GM23338 (cell line): ENCODE measurements around the gene SBF2. TPM values are rescaled to one million over a fixed set of nuclear protein-coding genes. Genes with fewer than 3 reads are reported as not detected.

Experiments used
- ATAC-seq: fragments of 200-7000 bp; cut with Tn5 transposase; 3 replicates; pipeline ENCODE4 v1.9.1; 2020
- DNase-seq: peaks from one replicate; pipeline ENCODE4 v3.0.0-alpha.2; 2015; ENCODE audit warnings: low spot score
- H2AFZ ChIP-seq: fragments of 200-600 bp; sonication (generic); 2 replicates; pipeline ENCODE4 v1.8.0; 2016; ENCODE audit warnings: antibody characterized with exemption, mild to moderate bottlenecking, moderate library complexity
- H3F3A ChIP-seq: fragments of 200-600 bp; sonication (generic); replicated peaks from 2 replicates; pipeline ENCODE4 v1.8.0; 2017; ENCODE audit warnings: antibody characterized with exemption, mixed run types, low read depth
- H3K27ac ChIP-seq: fragments of 200-600 bp; sonication (generic); 2 replicates; pipeline ENCODE4 v1.6.1; 2016; ENCODE audit warnings: low read depth
- H3K27me3 ChIP-seq: fragments of 200-600 bp; sonication (generic); 2 replicates; pipeline ENCODE4 v1.8.0; 2016; ENCODE audit warnings: mild to moderate bottlenecking, mixed run types, moderate library complexity; ENCODE audit not compliant: insufficient read depth
- H3K36me3 ChIP-seq: fragments of 200-600 bp; sonication (generic); 2 replicates; pipeline ENCODE4 v1.8.0; 2016; ENCODE audit warnings: mild to moderate bottlenecking; ENCODE audit not compliant: insufficient read depth
- H3K4me1 ChIP-seq: fragments of 200-600 bp; sonication (generic); 2 replicates; pipeline ENCODE4 v1.8.0; 2016; ENCODE audit warnings: mild to moderate bottlenecking, moderate library complexity; ENCODE audit not compliant: insufficient read depth
- H3K4me2 ChIP-seq: fragments of 200-600 bp; sonication (generic); 2 replicates; pipeline ENCODE4 v1.7.1; 2017; ENCODE audit warnings: mixed run types
- H3K4me3 ChIP-seq: fragments of 200-600 bp; sonication (generic); 2 replicates; pipeline ENCODE4 v1.6.1; 2016; ENCODE audit warnings: mixed run types
- H3K79me2 ChIP-seq: fragments of 200-600 bp; sonication (generic); replicated peaks from 2 replicates; pipeline ENCODE4 v1.8.0; 2017; ENCODE audit warnings: mild to moderate bottlenecking; ENCODE audit not compliant: insufficient read depth
- H3K9me2 ChIP-seq: fragments of 200-600 bp; sonication (generic); 2 replicates; pipeline ENCODE4 v1.8.0; 2017; ENCODE audit not compliant: insufficient read depth
- H4K20me1 ChIP-seq: fragments of 200-600 bp; sonication (generic); replicated peaks from 2 replicates; pipeline ENCODE4 v1.8.0; 2017; ENCODE audit warnings: mild to moderate bottlenecking; ENCODE audit not compliant: insufficient read depth
- H3K27ac Mint-ChIP-seq: 2 replicates; pipeline ENCODE4 v1.8.0; 2020; ENCODE audit warnings: inconsistent platforms, mild to moderate bottlenecking, moderate library complexity, mixed read lengths
- H3K27me3 Mint-ChIP-seq: 3 replicates; pipeline ENCODE4 v1.8.0; 2022; ENCODE audit warnings: low read depth, mild to moderate bottlenecking, moderate library complexity, mixed read lengths, inconsistent platforms; ENCODE audit not compliant: insufficient read depth, poor library complexity
- H3K36me3 Mint-ChIP-seq: 3 replicates; pipeline ENCODE4 v1.8.0; 2021; ENCODE audit warnings: low read depth, mild to moderate bottlenecking, inconsistent platforms, moderate library complexity, mixed read lengths
- H3K4me1 Mint-ChIP-seq: 3 replicates; pipeline ENCODE4 v1.8.0; 2020; ENCODE audit warnings: mild to moderate bottlenecking, inconsistent platforms, mixed read lengths
- H3K4me3 Mint-ChIP-seq: 3 replicates; pipeline ENCODE4 v1.8.0; 2021; ENCODE audit warnings: moderate library complexity, mild to moderate bottlenecking, inconsistent platforms, mixed read lengths
- H3K9me3 Mint-ChIP-seq: 3 replicates; pipeline ENCODE4 v1.8.0; 2020; ENCODE audit warnings: moderate library complexity, mild to moderate bottlenecking, inconsistent platforms, mixed read lengths
- CREB1 ChIP-seq: fragments of 250-450 bp; sonication (Bioruptor Pico); IDR thresholded peaks from 2 replicates; pipeline ENCODE4 v1.5.0; 2020; ENCODE audit warnings: low read depth, mild to moderate bottlenecking, moderate library complexity
- EZH2 ChIP-seq: fragments of 200-600 bp; sonication (generic); IDR thresholded peaks from one replicate; pipeline ENCODE4 v1.8.0; 2017; ENCODE audit warnings: antibody characterized with exemption, mild to moderate bottlenecking, low read depth; ENCODE audit not compliant: unreplicated experiment
- EZH2phosphoT487 ChIP-seq: fragments of 200-600 bp; sonication (generic); IDR thresholded peaks from one replicate; pipeline ENCODE4 v1.8.1; 2018; ENCODE audit warnings: antibody characterized with exemption; ENCODE audit not compliant: unreplicated experiment
- JUNB ChIP-seq: IDR thresholded peaks from one replicate; pipeline ENCODE4 v1.6.1; 2016; ENCODE audit warnings: antibody characterized with exemption; ENCODE audit not compliant: unreplicated experiment
- NANOG ChIP-seq: IDR thresholded peaks from 2 replicates; pipeline ENCODE4 v1.6.1; 2016; ENCODE audit warnings: antibody characterized with exemption, borderline replicate concordance
- POLR2AphosphoS5 ChIP-seq: IDR thresholded peaks from 2 replicates; pipeline ENCODE4 v1.6.1; 2016; ENCODE audit warnings: antibody characterized with exemption, low read depth
- STAT1 ChIP-seq: IDR thresholded peaks from one replicate; pipeline ENCODE4 v1.6.1; 2016; ENCODE audit warnings: antibody characterized with exemption; ENCODE audit not compliant: unreplicated experiment
- ZNF114 ChIP-seq: fragments of 250-450 bp; sonication (Bioruptor Pico); IDR thresholded peaks from 2 replicates; pipeline ENCODE4 v1.5.0; 2020; ENCODE audit warnings: mild to moderate bottlenecking, moderate library complexity
- ZNF331 ChIP-seq: fragments of 250-450 bp; sonication (Bioruptor Pico); IDR thresholded peaks from 2 replicates; pipeline ENCODE4 v1.5.0; 2020; ENCODE audit warnings: low read depth, mild to moderate bottlenecking, moderate library complexity
- polyA plus RNA-seq: library from polyadenylated mRNA; unstranded; fragments of >200 nt; fragmentation: Nextera tagmentation; extraction: Ambion mirVana; gene quantifications from 2 replicates; pipeline ENCODE4 v1.2.1, GENCODE V29; 2016
- total RNA-seq: library from RNA; depleted of rRNA; stranded (reverse); fragments of >200 nt; shearing (Covaris generic); gene quantifications from 2 replicates; pipeline ENCODE4 v1.2.3, GENCODE V29; 2014
- TF ChIP-seq, protein P1 (sequence below): IDR thresholded peaks from 2 replicates; pipeline ENCODE4 v1.6.1; 2016; ENCODE audit warnings: antibody characterized with exemption
- TF ChIP-seq, protein P2 (sequence below): fragments of 250-450 bp; sonication (Bioruptor Pico); IDR thresholded peaks from 2 replicates; pipeline ENCODE4 v1.5.0; 2020; ENCODE audit warnings: mild to moderate bottlenecking, moderate library complexity
- TF ChIP-seq, protein P3 (sequence below), 2 experiments: fragments of 200-600 bp in 1 of 2; sonication (generic) in 1 of 2; conservative IDR thresholded peaks; 2 replicates each; pipeline versions ENCODE4 v1.5.1 to v1.6.1; 2016 to 2017; ENCODE audit warnings: antibody characterized with exemption in 2 of 2, low read depth in 2 of 2, mild to moderate bottlenecking in 2 of 2, moderate library complexity in 1 of 2
- TF ChIP-seq, protein P4 (sequence below): IDR thresholded peaks from one replicate; pipeline ENCODE4 v1.6.1; 2018; ENCODE audit warnings: antibody characterized with exemption; ENCODE audit not compliant: unreplicated experiment

Gene SBF2
- total and polyA plus RNA-seq, 2 experiments from 2014 or later, result 25.6 to 53.5 TPM

DNA sequence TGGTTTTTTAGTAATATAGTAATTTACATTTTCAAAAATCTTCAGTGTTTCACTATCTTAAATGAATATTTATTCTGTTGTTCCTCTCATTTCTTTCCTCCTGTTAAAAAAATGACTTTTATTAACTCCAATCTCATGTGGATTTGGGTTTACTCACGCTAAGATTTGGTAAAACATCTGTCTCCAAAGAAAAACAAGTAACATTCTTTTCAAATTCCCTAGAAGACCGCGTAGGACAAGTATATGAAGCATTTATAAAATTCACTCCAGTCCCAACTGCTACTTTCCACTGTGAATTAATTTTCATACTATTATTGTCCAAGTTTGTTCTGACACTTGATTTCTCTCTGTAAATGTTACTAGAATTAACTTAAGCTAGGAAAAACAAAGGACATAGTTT is 26.2 kb downstream of the SBF2 start:
- no peaks in the 10 kb centered on the region; the same call in 2 of the 3 replicates for H3K9me3 Mint-ChIP-seq
- DNase-seq (no peak), ATAC-seq (no peak)
- H3K36me3 ChIP-seq, result no peaks in the 10 kb centered on the region
- no peaks in the 10 kb centered on the region for H3K27me3 Mint-ChIP-seq
- H3K9me2 ChIP-seq, result no peaks in the 10 kb centered on the region
- H3K79me2 ChIP-seq, result peaks cover 22% of the 10 kb centered on the region
- no peak overlapping the region for H3K27ac Mint-ChIP-seq
- no peak overlapping the region for H3K4me2 ChIP-seq
- TF ChIP-seq, protein P1, sequence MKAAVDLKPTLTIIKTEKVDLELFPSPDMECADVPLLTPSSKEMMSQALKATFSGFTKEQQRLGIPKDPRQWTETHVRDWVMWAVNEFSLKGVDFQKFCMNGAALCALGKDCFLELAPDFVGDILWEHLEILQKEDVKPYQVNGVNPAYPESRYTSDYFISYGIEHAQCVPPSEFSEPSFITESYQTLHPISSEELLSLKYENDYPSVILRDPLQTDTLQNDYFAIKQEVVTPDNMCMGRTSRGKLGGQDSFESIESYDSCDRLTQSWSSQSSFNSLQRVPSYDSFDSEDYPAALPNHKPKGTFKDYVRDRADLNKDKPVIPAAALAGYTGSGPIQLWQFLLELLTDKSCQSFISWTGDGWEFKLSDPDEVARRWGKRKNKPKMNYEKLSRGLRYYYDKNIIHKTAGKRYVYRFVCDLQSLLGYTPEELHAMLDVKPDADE, result no peak
- TF ChIP-seq POLR2AphosphoS5, result no peak
- no peak for TF ChIP-seq EZH2phosphoT487
- TF ChIP-seq STAT1, result no peak
- TF ChIP-seq, protein P2, sequence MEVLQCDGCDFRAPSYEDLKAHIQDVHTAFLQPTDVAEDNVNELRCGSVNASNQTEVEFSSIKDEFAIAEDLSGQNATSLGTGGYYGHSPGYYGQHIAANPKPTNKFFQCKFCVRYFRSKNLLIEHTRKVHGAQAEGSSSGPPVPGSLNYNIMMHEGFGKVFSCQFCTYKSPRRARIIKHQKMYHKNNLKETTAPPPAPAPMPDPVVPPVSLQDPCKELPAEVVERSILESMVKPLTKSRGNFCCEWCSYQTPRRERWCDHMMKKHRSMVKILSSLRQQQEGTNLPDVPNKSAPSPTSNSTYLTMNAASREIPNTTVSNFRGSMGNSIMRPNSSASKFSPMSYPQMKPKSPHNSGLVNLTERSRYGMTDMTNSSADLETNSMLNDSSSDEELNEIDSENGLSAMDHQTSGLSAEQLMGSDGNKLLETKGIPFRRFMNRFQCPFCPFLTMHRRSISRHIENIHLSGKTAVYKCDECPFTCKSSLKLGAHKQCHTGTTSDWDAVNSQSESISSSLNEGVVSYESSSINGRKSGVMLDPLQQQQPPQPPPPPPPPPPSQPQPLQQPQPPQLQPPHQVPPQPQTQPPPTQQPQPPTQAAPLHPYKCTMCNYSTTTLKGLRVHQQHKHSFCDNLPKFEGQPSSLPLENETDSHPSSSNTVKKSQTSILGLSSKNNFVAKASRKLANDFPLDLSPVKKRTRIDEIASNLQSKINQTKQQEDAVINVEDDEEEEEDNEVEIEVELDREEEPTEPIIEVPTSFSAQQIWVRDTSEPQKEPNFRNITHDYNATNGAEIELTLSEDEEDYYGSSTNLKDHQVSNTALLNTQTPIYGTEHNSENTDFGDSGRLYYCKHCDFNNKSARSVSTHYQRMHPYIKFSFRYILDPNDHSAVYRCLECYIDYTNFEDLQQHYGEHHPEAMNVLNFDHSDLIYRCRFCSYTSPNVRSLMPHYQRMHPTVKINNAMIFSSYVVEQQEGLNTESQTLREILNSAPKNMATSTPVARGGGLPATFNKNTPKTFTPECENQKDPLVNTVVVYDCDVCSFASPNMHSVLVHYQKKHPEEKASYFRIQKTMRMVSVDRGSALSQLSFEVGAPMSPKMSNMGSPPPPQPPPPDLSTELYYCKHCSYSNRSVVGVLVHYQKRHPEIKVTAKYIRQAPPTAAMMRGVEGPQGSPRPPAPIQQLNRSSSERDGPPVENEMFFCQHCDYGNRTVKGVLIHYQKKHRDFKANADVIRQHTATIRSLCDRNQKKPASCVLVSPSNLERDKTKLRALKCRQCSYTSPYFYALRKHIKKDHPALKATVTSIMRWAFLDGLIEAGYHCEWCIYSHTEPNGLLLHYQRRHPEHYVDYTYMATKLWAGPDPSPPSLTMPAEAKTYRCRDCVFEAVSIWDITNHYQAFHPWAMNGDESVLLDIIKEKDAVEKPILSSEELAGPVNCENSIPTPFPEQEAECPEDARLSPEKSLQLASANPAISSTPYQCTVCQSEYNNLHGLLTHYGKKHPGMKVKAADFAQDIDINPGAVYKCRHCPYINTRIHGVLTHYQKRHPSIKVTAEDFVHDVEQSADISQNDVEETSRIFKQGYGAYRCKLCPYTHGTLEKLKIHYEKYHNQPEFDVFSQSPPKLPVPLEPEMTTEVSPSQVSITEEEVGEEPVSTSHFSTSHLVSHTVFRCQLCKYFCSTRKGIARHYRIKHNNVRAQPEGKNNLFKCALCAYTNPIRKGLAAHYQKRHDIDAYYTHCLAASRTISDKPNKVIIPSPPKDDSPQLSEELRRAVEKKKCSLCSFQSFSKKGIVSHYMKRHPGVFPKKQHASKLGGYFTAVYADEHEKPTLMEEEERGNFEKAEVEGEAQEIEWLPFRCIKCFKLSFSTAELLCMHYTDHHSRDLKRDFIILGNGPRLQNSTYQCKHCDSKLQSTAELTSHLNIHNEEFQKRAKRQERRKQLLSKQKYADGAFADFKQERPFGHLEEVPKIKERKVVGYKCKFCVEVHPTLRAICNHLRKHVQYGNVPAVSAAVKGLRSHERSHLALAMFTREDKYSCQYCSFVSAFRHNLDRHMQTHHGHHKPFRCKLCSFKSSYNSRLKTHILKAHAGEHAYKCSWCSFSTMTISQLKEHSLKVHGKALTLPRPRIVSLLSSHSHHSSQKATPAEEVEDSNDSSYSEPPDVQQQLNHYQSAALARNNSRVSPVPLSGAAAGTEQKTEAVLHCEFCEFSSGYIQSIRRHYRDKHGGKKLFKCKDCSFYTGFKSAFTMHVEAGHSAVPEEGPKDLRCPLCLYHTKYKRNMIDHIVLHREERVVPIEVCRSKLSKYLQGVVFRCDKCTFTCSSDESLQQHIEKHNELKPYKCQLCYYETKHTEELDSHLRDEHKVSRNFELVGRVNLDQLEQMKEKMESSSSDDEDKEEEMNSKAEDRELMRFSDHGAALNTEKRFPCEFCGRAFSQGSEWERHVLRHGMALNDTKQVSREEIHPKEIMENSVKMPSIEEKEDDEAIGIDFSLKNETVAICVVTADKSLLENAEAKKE, result no peak
- TF ChIP-seq ZNF114, result no peak
- TF ChIP-seq, protein P3, sequence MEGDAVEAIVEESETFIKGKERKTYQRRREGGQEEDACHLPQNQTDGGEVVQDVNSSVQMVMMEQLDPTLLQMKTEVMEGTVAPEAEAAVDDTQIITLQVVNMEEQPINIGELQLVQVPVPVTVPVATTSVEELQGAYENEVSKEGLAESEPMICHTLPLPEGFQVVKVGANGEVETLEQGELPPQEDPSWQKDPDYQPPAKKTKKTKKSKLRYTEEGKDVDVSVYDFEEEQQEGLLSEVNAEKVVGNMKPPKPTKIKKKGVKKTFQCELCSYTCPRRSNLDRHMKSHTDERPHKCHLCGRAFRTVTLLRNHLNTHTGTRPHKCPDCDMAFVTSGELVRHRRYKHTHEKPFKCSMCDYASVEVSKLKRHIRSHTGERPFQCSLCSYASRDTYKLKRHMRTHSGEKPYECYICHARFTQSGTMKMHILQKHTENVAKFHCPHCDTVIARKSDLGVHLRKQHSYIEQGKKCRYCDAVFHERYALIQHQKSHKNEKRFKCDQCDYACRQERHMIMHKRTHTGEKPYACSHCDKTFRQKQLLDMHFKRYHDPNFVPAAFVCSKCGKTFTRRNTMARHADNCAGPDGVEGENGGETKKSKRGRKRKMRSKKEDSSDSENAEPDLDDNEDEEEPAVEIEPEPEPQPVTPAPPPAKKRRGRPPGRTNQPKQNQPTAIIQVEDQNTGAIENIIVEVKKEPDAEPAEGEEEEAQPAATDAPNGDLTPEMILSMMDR (conservative IDR thresholded peaks at IDR 0.05; ENCODE audit: low read depth in 2 of 2), result no peak
- no peak for TF ChIP-seq EZH2
- no peak for TF ChIP-seq ZNF331 (CRISPR knock-in tag)
- TF ChIP-seq NANOG, result no peak
- TF ChIP-seq, protein P4, sequence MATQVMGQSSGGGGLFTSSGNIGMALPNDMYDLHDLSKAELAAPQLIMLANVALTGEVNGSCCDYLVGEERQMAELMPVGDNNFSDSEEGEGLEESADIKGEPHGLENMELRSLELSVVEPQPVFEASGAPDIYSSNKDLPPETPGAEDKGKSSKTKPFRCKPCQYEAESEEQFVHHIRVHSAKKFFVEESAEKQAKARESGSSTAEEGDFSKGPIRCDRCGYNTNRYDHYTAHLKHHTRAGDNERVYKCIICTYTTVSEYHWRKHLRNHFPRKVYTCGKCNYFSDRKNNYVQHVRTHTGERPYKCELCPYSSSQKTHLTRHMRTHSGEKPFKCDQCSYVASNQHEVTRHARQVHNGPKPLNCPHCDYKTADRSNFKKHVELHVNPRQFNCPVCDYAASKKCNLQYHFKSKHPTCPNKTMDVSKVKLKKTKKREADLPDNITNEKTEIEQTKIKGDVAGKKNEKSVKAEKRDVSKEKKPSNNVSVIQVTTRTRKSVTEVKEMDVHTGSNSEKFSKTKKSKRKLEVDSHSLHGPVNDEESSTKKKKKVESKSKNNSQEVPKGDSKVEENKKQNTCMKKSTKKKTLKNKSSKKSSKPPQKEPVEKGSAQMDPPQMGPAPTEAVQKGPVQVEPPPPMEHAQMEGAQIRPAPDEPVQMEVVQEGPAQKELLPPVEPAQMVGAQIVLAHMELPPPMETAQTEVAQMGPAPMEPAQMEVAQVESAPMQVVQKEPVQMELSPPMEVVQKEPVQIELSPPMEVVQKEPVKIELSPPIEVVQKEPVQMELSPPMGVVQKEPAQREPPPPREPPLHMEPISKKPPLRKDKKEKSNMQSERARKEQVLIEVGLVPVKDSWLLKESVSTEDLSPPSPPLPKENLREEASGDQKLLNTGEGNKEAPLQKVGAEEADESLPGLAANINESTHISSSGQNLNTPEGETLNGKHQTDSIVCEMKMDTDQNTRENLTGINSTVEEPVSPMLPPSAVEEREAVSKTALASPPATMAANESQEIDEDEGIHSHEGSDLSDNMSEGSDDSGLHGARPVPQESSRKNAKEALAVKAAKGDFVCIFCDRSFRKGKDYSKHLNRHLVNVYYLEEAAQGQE, result no peak
- no peak for TF ChIP-seq CREB1 (CRISPR knock-in tag)
- TF ChIP-seq JUNB, result no peak
- no peak overlapping the region for H3K4me3 ChIP-seq
- H3K4me3 Mint-ChIP-seq, result no peak overlapping the region
- no peaks in the 10 kb centered on the region for H4K20me1 ChIP-seq
- H3K4me1 ChIP-seq, result no peaks in the 10 kb centered on the region
- H3K27ac ChIP-seq, result no peak overlapping the region
- peaks cover 7% of the 10 kb centered on the region; the same call in 1 of the 3 replicates for H3K36me3 Mint-ChIP-seq
- H3K27me3 ChIP-seq, result no peaks in the 10 kb centered on the region
- no peaks in the 10 kb centered on the region for H3F3A ChIP-seq
- no peaks in the 10 kb centered on the region; the same call in 1 of the 3 replicates for H3K4me1 Mint-ChIP-seq
- H2AFZ ChIP-seq, result no peak overlapping the region
